IMR-90 (cell line): ENCODE data around the gene GNMT.

ENCODE experiments used
- CTCF ChIP-seq: conservative IDR thresholded peaks from 2 replicates; pipeline ENCODE4 v1.5.1; 2012; ENCODE audit warnings: mild to moderate bottlenecking, low read depth, low read length, improper control_type of control experiment
- ELK1 ChIP-seq: fragments of 150-350 bp; IDR thresholded peaks from 2 replicates; pipeline ENCODE4 v1.6.1; 2016; ENCODE audit warnings: low read depth, mild to moderate bottlenecking, low read length, moderate library complexity, borderline replicate concordance
- FOS ChIP-seq: fragments of 150-350 bp; IDR thresholded peaks from 2 replicates; pipeline ENCODE4 v1.6.1; 2016; ENCODE audit warnings: low read depth, low read length
- MXI1 ChIP-seq: IDR thresholded peaks from 2 replicates; pipeline ENCODE4 v1.6.1; 2012; ENCODE audit warnings: low read depth, mild to moderate bottlenecking, low read length, moderate library complexity, borderline replicate concordance
- POLR2A ChIP-seq: IDR thresholded peaks from 2 replicates; pipeline ENCODE4 v1.6.1; 2012; ENCODE audit warnings: mild to moderate bottlenecking, low read depth, low read length
- SMC3 ChIP-seq: fragments of 150-350 bp; IDR thresholded peaks from 2 replicates; pipeline ENCODE4 v1.6.1; 2016; ENCODE audit warnings: low read depth, mild to moderate bottlenecking, antibody characterized with exemption, low read length, moderate library complexity
- USF2 ChIP-seq: fragments of 150-350 bp; IDR thresholded peaks from 2 replicates; pipeline ENCODE4 v1.6.1; 2017; ENCODE audit warnings: mild to moderate bottlenecking, antibody characterized with exemption, low read length, low read depth

GRCh38 chr6:43007126-43007525, 46.6 kb downstream of the GNMT start:
- TF ChIP-seq CTCF (no peak), SMC3 (no peak), MXI1 (no peak), ELK1 (no peak), FOS (no peak), POLR2A (no peak), USF2 (no peak)
